ENCODE data around the gene RANBP10.

DNA sequence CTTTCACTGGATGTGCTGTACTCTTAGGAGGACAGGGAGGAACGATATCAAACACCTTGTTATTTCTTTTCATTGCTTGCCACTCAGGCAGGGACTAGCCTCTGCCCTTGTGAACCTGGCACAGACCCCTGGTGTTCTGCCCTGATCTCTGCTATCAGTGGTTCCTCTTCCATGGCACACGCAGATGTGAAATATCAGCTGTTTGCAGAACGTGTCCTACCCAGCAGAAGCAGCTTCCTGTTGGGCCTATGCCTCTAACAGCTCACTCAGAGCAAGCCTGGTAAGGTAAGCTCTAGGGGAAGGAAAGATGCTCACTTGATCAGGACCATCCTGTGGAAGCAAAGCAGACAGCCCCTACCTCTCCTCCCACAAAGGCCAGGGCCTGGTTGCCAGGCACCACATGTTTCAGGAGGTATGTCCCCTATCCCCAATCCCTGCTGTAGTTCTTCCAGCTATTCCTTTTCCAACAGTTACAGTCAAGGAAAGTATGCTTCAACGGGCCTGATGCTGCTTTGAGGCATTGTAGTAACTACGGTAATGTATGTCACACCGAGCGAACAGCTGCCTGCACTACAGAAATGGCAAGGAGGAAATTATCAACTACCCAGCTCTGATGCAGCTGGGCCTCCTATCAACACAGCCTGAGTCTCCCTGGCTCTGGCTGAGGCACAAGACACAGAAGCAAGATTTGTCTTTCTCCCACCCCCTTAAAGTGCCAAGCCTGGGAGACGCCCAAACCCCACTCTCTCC, 46.0 kb downstream of the RANBP10 start:
- no peak for TF ChIP-seq CTCF (IDR thresholded peaks at IDR 0.05; ENCODE audit: insufficient read depth, low read length, poor library complexity, severe bottlenecking)
- TF ChIP-seq EZH2phosphoT487 (conservative IDR thresholded peaks at IDR 0.05; ENCODE audit: low read length): no peak
